PFSK-1 (cell line): Measurements from ENCODE around the gene DNAJC6.

Experiments
- FOXP2 ChIP-seq: optimal IDR thresholded peaks from 2 replicates; pipeline ENCODE3; 2011; ENCODE audit warnings: borderline replicate concordance, control low read depth, inconsistent platforms; ENCODE audit not compliant: insufficient read depth; ENCODE audit errors: extremely low read length, extremely low read depth
- POLR2AphosphoS5 ChIP-seq: IDR thresholded peaks from 2 replicates; pipeline ENCODE4 v1.6.1; 2012; ENCODE audit warnings: low read depth, mild to moderate bottlenecking, control low read depth, low read length, moderate library complexity
- SIN3A ChIP-seq: IDR thresholded peaks from 2 replicates; pipeline ENCODE4 v1.6.1; 2012; ENCODE audit warnings: mild to moderate bottlenecking, low read length, moderate library complexity, borderline replicate concordance; ENCODE audit not compliant: insufficient read depth
- TAF1 ChIP-seq: IDR thresholded peaks from 2 replicates; pipeline ENCODE4 v1.6.1; 2012; ENCODE audit warnings: low read length, control low read depth, borderline replicate concordance; ENCODE audit not compliant: insufficient read depth
- TF ChIP-seq, protein P1 (sequence below), 2 experiments: IDR thresholded peaks; 2 replicates each; pipeline versions ENCODE4 v1.6.1 to v1.8.0; 2011 to 2012; ENCODE audit warnings: low read depth in 2 of 2, low read length in 2 of 2, control low read depth in 1 of 2, inconsistent platforms in 1 of 2, mild to moderate bottlenecking in 1 of 2, moderate library complexity in 1 of 2; ENCODE audit not compliant: insufficient read depth in 1 of 2

DNA sequence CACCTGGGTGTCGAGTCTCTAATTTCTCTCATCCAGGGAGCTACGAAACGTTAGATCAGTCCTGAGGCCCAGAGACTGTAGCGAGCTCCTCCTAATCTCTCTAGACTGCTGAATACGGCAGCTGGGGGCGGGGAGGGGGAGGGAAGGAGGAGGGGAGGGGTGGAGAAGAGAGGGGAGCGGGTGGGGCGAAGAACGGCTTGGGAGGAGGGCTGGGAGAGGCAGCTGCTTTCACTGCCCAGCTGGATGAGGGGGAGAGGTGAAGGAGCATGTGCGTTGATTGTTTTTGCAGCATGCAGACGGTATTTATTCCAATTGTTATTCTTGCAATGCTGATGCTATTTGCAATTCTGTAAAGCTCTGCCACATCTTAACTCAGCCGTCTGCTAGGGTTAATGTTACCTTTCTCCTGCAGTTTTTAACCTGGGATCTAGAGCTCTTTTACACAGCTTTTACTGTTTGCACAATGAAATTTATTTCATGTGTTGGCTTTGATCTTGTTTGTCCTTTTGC is 790 bp downstream of the DNAJC6 start:
- TF ChIP-seq POLR2AphosphoS5 = no peak
- TF ChIP-seq, protein P1, sequence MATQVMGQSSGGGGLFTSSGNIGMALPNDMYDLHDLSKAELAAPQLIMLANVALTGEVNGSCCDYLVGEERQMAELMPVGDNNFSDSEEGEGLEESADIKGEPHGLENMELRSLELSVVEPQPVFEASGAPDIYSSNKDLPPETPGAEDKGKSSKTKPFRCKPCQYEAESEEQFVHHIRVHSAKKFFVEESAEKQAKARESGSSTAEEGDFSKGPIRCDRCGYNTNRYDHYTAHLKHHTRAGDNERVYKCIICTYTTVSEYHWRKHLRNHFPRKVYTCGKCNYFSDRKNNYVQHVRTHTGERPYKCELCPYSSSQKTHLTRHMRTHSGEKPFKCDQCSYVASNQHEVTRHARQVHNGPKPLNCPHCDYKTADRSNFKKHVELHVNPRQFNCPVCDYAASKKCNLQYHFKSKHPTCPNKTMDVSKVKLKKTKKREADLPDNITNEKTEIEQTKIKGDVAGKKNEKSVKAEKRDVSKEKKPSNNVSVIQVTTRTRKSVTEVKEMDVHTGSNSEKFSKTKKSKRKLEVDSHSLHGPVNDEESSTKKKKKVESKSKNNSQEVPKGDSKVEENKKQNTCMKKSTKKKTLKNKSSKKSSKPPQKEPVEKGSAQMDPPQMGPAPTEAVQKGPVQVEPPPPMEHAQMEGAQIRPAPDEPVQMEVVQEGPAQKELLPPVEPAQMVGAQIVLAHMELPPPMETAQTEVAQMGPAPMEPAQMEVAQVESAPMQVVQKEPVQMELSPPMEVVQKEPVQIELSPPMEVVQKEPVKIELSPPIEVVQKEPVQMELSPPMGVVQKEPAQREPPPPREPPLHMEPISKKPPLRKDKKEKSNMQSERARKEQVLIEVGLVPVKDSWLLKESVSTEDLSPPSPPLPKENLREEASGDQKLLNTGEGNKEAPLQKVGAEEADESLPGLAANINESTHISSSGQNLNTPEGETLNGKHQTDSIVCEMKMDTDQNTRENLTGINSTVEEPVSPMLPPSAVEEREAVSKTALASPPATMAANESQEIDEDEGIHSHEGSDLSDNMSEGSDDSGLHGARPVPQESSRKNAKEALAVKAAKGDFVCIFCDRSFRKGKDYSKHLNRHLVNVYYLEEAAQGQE (IDR thresholded peaks at IDR 0.05; ENCODE audit: insufficient read depth in 1 of 2, low read depth in 2 of 2, low read length in 2 of 2) = no peak
- TF ChIP-seq TAF1 = no peak
- no peak for TF ChIP-seq SIN3A
- no peak for TF ChIP-seq FOXP2
